GM12878 (cell line): ENCODE data around the gene CELSR1. TPM values are rescaled to one million over a fixed set of nuclear protein-coding genes. Genes with fewer than 3 reads are reported as not detected.

Experiments
- ATAC-seq: fragments of 200-7000 bp; cut with Tn5 transposase; 3 replicates; pipeline ENCODE4 v1.9.1; 2020; ENCODE audit warnings: mild to moderate bottlenecking, moderate library complexity
- BruUV-seq: library from RNA; stranded (reverse); fragments of 400-500 nt; replicated peaks from 2 replicates; lab custom pipeline; 2021; lab: Mats Ljungman, UMichigan
- CTCF ChIA-PET: fragments of 300-600 bp; sonication (Branson Sonifier 250); formaldehyde crosslinking; extraction: SDS; loops from one replicate; lab custom pipeline; 2021; ENCODE audit warnings: inconsistent platforms; lab: Yijun Ruan, JAX
- POLR2A ChIA-PET: fragments of 350-600 bp; formaldehyde crosslinking; extraction: SDS; loops from one replicate; lab custom pipeline; 2021; ENCODE audit warnings: inconsistent platforms; lab: Charles Lee
- RAD21 ChIA-PET: fragments of 300-600 bp; sonication (Branson Sonifier 250); formaldehyde crosslinking; loops from one replicate; lab custom pipeline; 2023; ENCODE audit warnings: antibody characterized with exemption; ENCODE audit not compliant: unreplicated experiment; lab: Charles Lee
- SMC1A ChIA-PET: fragments of 300-600 bp; sonication (Branson Sonifier 250); formaldehyde crosslinking; loops from one replicate; lab custom pipeline; 2023; ENCODE audit not compliant: unreplicated experiment, uncharacterized antibody; lab: Charles Lee
- DNase-seq: peaks from one replicate; pipeline ENCODE4 v3.0.0-alpha.2; 2011; ENCODE audit warnings: low read depth, low spot score
- FAIRE-seq: peaks from 3 replicates; lab custom pipeline; 2011; peaks lifted over from hg19 to GRCh38; lab: Jason Lieb, UNC
- H2AFZ ChIP-seq: 2 replicates; pipeline ENCODE4 v1.6.0; 2011; ENCODE audit warnings: low read depth, low read length, control low read depth; ENCODE audit not compliant: control insufficient read depth
- H3K27ac ChIP-seq: 2 replicates; pipeline ENCODE4 v1.5.1; 2011; ENCODE audit warnings: control low read depth; ENCODE audit not compliant: control insufficient read depth, insufficient read depth
- H3K27me3 ChIP-seq, 2 experiments: replicated peaks in 1 of 2; 2 replicates each; pipeline versions ENCODE4 v1.6.0 to v1.6.1; 2011; ENCODE audit warnings: low read length in 1 of 2; ENCODE audit not compliant: control insufficient read depth in 2 of 2, insufficient read depth in 2 of 2
- H3K36me3 ChIP-seq, 2 experiments: 2 replicates each; pipeline ENCODE4 v1.5.1; 2011; ENCODE audit warnings: low read length in 1 of 2; ENCODE audit not compliant: control insufficient read depth in 2 of 2, insufficient read depth in 2 of 2
- H3K4me1 ChIP-seq: 2 replicates; pipeline ENCODE4 v1.6.1; 2011; ENCODE audit warnings: mild to moderate bottlenecking, low read length, moderate library complexity, mixed read lengths; ENCODE audit not compliant: control insufficient read depth, insufficient read depth
- H3K4me2 ChIP-seq: 2 replicates; pipeline ENCODE4 v1.6.0; 2011; ENCODE audit warnings: control low read depth; ENCODE audit not compliant: control insufficient read depth, insufficient read depth
- H3K4me3 ChIP-seq: fragments of 200-600 bp; sonication (generic); 2 replicates; pipeline ENCODE4 v1.5.1; 2016
- H3K79me2 ChIP-seq: 2 replicates; pipeline ENCODE4 v1.6.0; 2011; ENCODE audit warnings: low read length; ENCODE audit not compliant: control insufficient read depth, insufficient read depth
- H3K9ac ChIP-seq: 2 replicates; pipeline ENCODE4 v1.8.0; 2011; ENCODE audit warnings: low read length, control low read depth, mixed read lengths; ENCODE audit not compliant: control insufficient read depth, insufficient read depth
- H3K9me3 ChIP-seq: replicated peaks from 3 replicates; pipeline ENCODE4 v1.5.1; 2011; ENCODE audit warnings: mild to moderate bottlenecking, low read length; ENCODE audit not compliant: control insufficient read depth, insufficient read depth
- H4K20me1 ChIP-seq: 2 replicates; pipeline ENCODE4 v1.6.0; 2011; ENCODE audit not compliant: control insufficient read depth, insufficient read depth
- CBX5 ChIP-seq: sonication (generic); IDR thresholded peaks from 2 replicates; pipeline ENCODE4 v1.6.1; 2016; ENCODE audit warnings: low read depth, moderate library complexity, mild to moderate bottlenecking, inconsistent platforms
- CEBPB ChIP-seq, 2 experiments: fragments of 150-350 bp in 1 of 2; IDR thresholded peaks; 2 replicates each; pipeline ENCODE4 v1.6.1; 2012 to 2014; ENCODE audit warnings: low read depth in 2 of 2, low read length in 2 of 2, borderline replicate concordance in 1 of 2, inconsistent platforms in 1 of 2
- CHD2 ChIP-seq: IDR thresholded peaks from 2 replicates; pipeline ENCODE4 v1.6.1; 2011; ENCODE audit warnings: low read depth, low read length, improper control_type of control experiment, borderline replicate concordance
- KLF5 ChIP-seq: fragments of 450-650 bp; IDR thresholded peaks from 2 replicates; pipeline ENCODE4 v1.6.1; 2014; ENCODE audit warnings: mild to moderate bottlenecking; ENCODE audit not compliant: partially characterized antibody
- MYC ChIP-seq: IDR thresholded peaks from 2 replicates; pipeline ENCODE4 v1.6.1; 2011; ENCODE audit warnings: mild to moderate bottlenecking, low read length, moderate library complexity, inconsistent platforms; ENCODE audit not compliant: insufficient read depth, insufficient replicate concordance, insufficient read length, severe bottlenecking
- PAX5 ChIP-seq: IDR thresholded peaks from 2 replicates; pipeline ENCODE4 v1.6.1; 2011; ENCODE audit warnings: low read depth, low read length, borderline replicate concordance
- POLR2AphosphoS2 ChIP-seq: IDR thresholded peaks from 2 replicates; pipeline ENCODE4 v1.6.1; 2011; ENCODE audit warnings: low read depth, mild to moderate bottlenecking, low read length, improper control_type of control experiment, moderate library complexity
- TCF3 ChIP-seq: IDR thresholded peaks from 2 replicates; pipeline ENCODE4 v1.6.1; 2012; ENCODE audit warnings: low read depth, mild to moderate bottlenecking, low read length, borderline replicate concordance; ENCODE audit not compliant: insufficient read depth
- WGBS: methylation state at CpG from one replicate; pipeline ENCODE4 v1.1.6; 2016; ENCODE audit warnings: low lambda C conversion rate; ENCODE audit not compliant: insufficient replicate concordance, insufficient coverage; ENCODE audit errors: missing lambda C conversion rate; 5-methylcytosine and 5-hydroxymethylcytosine counted together
- in situ Hi-C: fragments of 300-500 bp; cut with MboI; formaldehyde crosslinking; loops from 9 replicates; pipeline ENCODE4 v1.14.3; 2018; ENCODE audit warnings: mixed read lengths
- intact Hi-C: fragments of 100-400 bp; cut with micrococcal nuclease; formaldehyde crosslinking; loops from one replicate; pipeline ENCODE4 v1.14.2; 2022; ENCODE audit not compliant: unreplicated experiment
- polyA plus RNA-seq, 11 experiments: library from polyadenylated mRNA; depleted of rRNA in 4 of 11; unstranded in 6 of 11; stranded (reverse) in 5 of 11; fragments of >200 nt; fragmentation: Nextera tagmentation in 4 of 11; fragmentation: Illumina TruSeq in 1 of 11; extraction: Ambion mirVana in 4 of 11; extraction: Trizol in 1 of 11; gene quantifications; 1 replicate in 1 of 11; 2 replicates in 10 of 11; pipeline versions ENCODE4 v1.2.1 to v1.2.3, GENCODE V29; 2011 to 2016; ENCODE audit warnings: inconsistent platforms in 2 of 11, missing spikeins in 2 of 11, low read depth in 1 of 11
- total RNA-seq, 4 experiments: library from RNA; depleted of rRNA in 3 of 4; stranded (reverse); fragments of >200 nt in 3 of 4; fragmentation: Illumina TruSeq in 1 of 4; extraction: Trizol in 1 of 4; gene quantifications; 2 replicates each; pipeline versions ENCODE4 v1.2.1 to v1.2.3, GENCODE V29; 2013 to 2021
- TF ChIP-seq, protein P1 (sequence below): fragments of 450-650 bp; IDR thresholded peaks from 2 replicates; pipeline ENCODE4 v1.6.1; 2018; ENCODE audit warnings: borderline replicate concordance, mild to moderate bottlenecking; ENCODE audit not compliant: partially characterized antibody

Gene CELSR1
- total and polyA plus RNA-seq, 10 of the 15 experiments (the other 5 are each of a cell fraction or from before 2014, with no cell fraction given), result 0.05 to 1.7 (median 0.35) TPM; not detected in 2

DNA sequence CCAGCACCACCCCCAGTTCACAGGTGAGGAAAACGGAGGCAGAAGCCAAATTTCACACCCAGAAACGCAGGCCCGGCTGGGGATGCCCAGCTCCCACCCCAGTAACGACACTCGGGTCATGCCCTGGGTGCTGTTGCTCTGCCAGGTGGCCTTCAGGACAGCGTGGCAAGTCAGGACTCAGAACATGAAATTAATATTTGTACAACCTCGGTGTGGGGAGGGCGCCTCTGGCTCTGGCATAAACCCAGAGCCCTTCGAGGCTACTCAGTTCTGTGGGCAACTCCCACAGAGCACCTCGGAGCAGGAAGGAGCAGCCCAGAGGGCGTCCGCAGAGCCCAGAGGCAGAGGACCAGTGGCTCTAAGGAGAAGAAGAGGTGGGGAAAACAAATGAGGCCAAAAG is 71.6 kb downstream of the CELSR1 start:
- WGBS, result 26% methylated on average over 12 of the region's 12 CpGs
- H3K27ac ChIP-seq, result no peak overlapping the region
- in situ Hi-C loops, result no loop called here
- H3K36me3 ChIP-seq, result peaks cover 0 to 1% of the 10 kb centered on the region in 2 experiments; a peak in 1 of 4 replicates
- no peak for FAIRE-seq
- SMC1A ChIA-PET, result no interaction called here
- H3K4me3 ChIP-seq, result no peak overlapping the region
- H3K9ac ChIP-seq, result no peak overlapping the region
- RAD21 ChIA-PET, result no interaction called here
- no TSS peak for BruUV-seq
- no peaks in the 10 kb centered on the region for H3K79me2 ChIP-seq
- intact Hi-C loops, result no loop called here
- H3K4me1 ChIP-seq, result no peaks in the 10 kb centered on the region
- no peaks in the 10 kb centered on the region for H3K9me3 ChIP-seq
- H3K4me2 ChIP-seq, result no peak overlapping the region
- CTCF ChIA-PET, result no interaction called here
- no peak for TF ChIP-seq POLR2AphosphoS2
- TF ChIP-seq CBX5, result no peak
- TF ChIP-seq MYC, result no peak
- no peak for TF ChIP-seq CEBPB (IDR thresholded peaks at IDR 0.05; ENCODE audit: borderline replicate concordance in 1 of 2, low read depth in 2 of 2, low read length in 2 of 2)
- TF ChIP-seq CHD2, result no peak
- TF ChIP-seq TCF3, result no peak
- TF ChIP-seq PAX5, result no peak
- TF ChIP-seq, protein P1, sequence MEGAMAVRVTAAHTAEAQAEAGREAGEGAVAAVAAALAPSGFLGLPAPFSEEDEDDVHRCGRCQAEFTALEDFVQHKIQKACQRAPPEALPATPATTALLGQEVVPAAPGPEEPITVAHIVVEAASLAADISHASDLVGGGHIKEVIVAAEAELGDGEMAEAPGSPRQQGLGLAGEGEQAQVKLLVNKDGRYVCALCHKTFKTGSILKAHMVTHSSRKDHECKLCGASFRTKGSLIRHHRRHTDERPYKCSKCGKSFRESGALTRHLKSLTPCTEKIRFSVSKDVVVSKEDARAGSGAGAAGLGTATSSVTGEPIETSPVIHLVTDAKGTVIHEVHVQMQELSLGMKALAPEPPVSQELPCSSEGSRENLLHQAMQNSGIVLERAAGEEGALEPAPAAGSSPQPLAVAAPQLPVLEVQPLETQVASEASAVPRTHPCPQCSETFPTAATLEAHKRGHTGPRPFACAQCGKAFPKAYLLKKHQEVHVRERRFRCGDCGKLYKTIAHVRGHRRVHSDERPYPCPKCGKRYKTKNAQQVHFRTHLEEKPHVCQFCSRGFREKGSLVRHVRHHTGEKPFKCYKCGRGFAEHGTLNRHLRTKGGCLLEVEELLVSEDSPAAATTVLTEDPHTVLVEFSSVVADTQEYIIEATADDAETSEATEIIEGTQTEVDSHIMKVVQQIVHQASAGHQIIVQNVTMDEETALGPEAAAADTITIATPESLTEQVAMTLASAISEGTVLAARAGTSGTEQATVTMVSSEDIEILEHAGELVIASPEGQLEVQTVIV, result no peak
- TF ChIP-seq KLF5, result no peak
- TF ChIP-seq, all 136 proteins: peak for 0
- ATAC-seq (no peak), DNase-seq (no peak)
- POLR2A ChIA-PET, result no interaction called here
- Histone ChIP-seq H3K27me3 (no peaks in the 10 kb centered on the region), H4K20me1 (no peaks in the 10 kb centered on the region), H2AFZ (no peak overlapping the region)
